H1 (cell line): ENCODE measurements around the gene RBMS1. TPM values are rescaled to one million over a fixed set of nuclear protein-coding genes. Genes with fewer than 3 reads are reported as not detected.

Experiments
- CTCF ChIA-PET: fragments of 300-600 bp; sonication (Branson Sonifier 250); formaldehyde crosslinking; loops from one replicate; lab custom pipeline; 2021; ENCODE audit not compliant: partially characterized antibody; lab: Charles Lee
- POLR2A ChIA-PET: fragments of 300-600 bp; sonication (Branson Sonifier 250); formaldehyde crosslinking; loops from one replicate; lab custom pipeline; 2021; ENCODE audit warnings: inconsistent platforms; ENCODE audit not compliant: partially characterized antibody; lab: Charles Lee
- DNase-seq, 2 experiments: peaks; one replicate each; pipeline versions ENCODE4 v3.0.0 to v3.0.0-alpha.2; 2010 to 2022; ENCODE audit warnings: low spot score in 2 of 2, low read depth in 1 of 2, mixed read lengths in 1 of 2
- FAIRE-seq: peaks from 2 replicates; lab custom pipeline; 2011; peaks lifted over from hg19 to GRCh38; lab: Jason Lieb, UNC
- H2AFZ ChIP-seq: 2 replicates; pipeline ENCODE4 v1.8.1; 2012; ENCODE audit warnings: low read length, inconsistent platforms
- H2AK5ac ChIP-seq: 2 replicates; pipeline ENCODE4 v1.6.1; 2013; ENCODE audit warnings: low read depth, low read length
- H2BK120ac ChIP-seq: replicated peaks from 2 replicates; pipeline ENCODE3; 2013; ENCODE audit warnings: low read depth, low read length, inconsistent platforms
- H2BK12ac ChIP-seq: 2 replicates; pipeline ENCODE4 v1.6.1; 2013; ENCODE audit warnings: low read depth, low read length
- H2BK15ac ChIP-seq: 2 replicates; pipeline ENCODE4 v1.6.1; 2013; ENCODE audit warnings: low read length
- H2BK20ac ChIP-seq: 2 replicates; pipeline ENCODE4 v1.6.1; 2013; ENCODE audit warnings: low read length
- H2BK5ac ChIP-seq: 2 replicates; pipeline ENCODE4 v1.6.1; 2013; ENCODE audit warnings: low read depth, low read length
- H3K14ac ChIP-seq: 2 replicates; pipeline ENCODE4 v1.6.1; 2013; ENCODE audit warnings: inconsistent platforms; ENCODE audit not compliant: insufficient read length
- H3K18ac ChIP-seq: 2 replicates; pipeline ENCODE4 v1.6.1; 2013; ENCODE audit warnings: low read length; ENCODE audit errors: extremely low read depth
- H3K23ac ChIP-seq: 2 replicates; pipeline ENCODE4 v1.6.1; 2013; ENCODE audit warnings: inconsistent platforms; ENCODE audit not compliant: insufficient read length
- H3K23me2 ChIP-seq: 2 replicates; pipeline ENCODE4 v1.6.1; 2013; ENCODE audit warnings: low read depth, low read length
- H3K27ac ChIP-seq: 2 replicates; pipeline ENCODE4 v1.6.1; 2011; ENCODE audit warnings: low read depth, low read length, inconsistent platforms
- H3K27me3 ChIP-seq, 4 experiments: replicated peaks in 1 of 4; 1 replicate in 1 of 4; 2 replicates in 3 of 4; pipeline versions ENCODE4 v1.6.1 to v1.8.1; 2011 to 2013; ENCODE audit warnings: low read length in 3 of 4, mild to moderate bottlenecking in 3 of 4, inconsistent platforms in 2 of 4, mixed read lengths in 2 of 4, moderate library complexity in 1 of 4; ENCODE audit not compliant: control insufficient read depth in 3 of 4, insufficient read depth in 3 of 4; ENCODE audit errors: extremely low read depth in 1 of 4
- H3K36me3 ChIP-seq, 4 experiments: 2 replicates each; pipeline versions ENCODE4 v1.6.1 to v1.8.1; 2011 to 2013; ENCODE audit warnings: mild to moderate bottlenecking in 4 of 4, low read length in 3 of 4, moderate library complexity in 2 of 4, control low read depth in 1 of 4, inconsistent platforms in 1 of 4; ENCODE audit not compliant: insufficient read depth in 4 of 4, control insufficient read depth in 2 of 4
- H3K4ac ChIP-seq: replicated peaks from 2 replicates; pipeline ENCODE3; 2013; ENCODE audit warnings: low read length, low read depth, mixed read lengths, inconsistent platforms; ENCODE audit not compliant: insufficient read length
- H3K4me1 ChIP-seq, 4 experiments: replicated peaks in 1 of 4; 1 replicate in 1 of 4; 2 replicates in 3 of 4; pipeline versions ENCODE4 v1.6.1 to v1.8.1; 2011 to 2013; ENCODE audit warnings: low read length in 3 of 4, inconsistent platforms in 2 of 4, mixed read lengths in 1 of 4; ENCODE audit not compliant: insufficient read depth in 4 of 4, control insufficient read depth in 3 of 4
- H3K4me2 ChIP-seq, 2 experiments: 2 replicates each; pipeline versions ENCODE4 v1.6.1 to v1.8.1; 2011 to 2013; ENCODE audit warnings: low read depth in 2 of 2, low read length in 2 of 2, control low read depth in 1 of 2, inconsistent platforms in 1 of 2, mild to moderate bottlenecking in 1 of 2; ENCODE audit not compliant: insufficient read depth in 1 of 2
- H3K4me3 ChIP-seq, 4 experiments: fragments of 200-600, 300-600 bp in 1 of 4; sonication (generic), shearing (Covaris generic), sonication (Bioruptor Twin) in 1 of 4; 2 replicates each; pipeline versions ENCODE4 v1.5.1 to v1.8.1; 2011 to 2016; ENCODE audit warnings: low read length in 4 of 4, low read depth in 3 of 4, control low read depth in 2 of 4, inconsistent platforms in 2 of 4, mild to moderate bottlenecking in 2 of 4, mixed read lengths in 1 of 4, moderate library complexity in 1 of 4; ENCODE audit not compliant: insufficient read depth in 2 of 4; ENCODE audit errors: extremely low read depth in 1 of 4
- H3K56ac ChIP-seq: replicated peaks from 2 replicates; pipeline ENCODE3; 2013; ENCODE audit warnings: low read depth, mild to moderate bottlenecking, mixed read lengths, low read length, inconsistent platforms; ENCODE audit not compliant: insufficient read length
- H3K79me1 ChIP-seq: 2 replicates; pipeline ENCODE4 v1.6.1; 2013; ENCODE audit warnings: low read depth, low read length, control low read depth
- H3K79me2 ChIP-seq, 2 experiments: 2 replicates each; pipeline versions ENCODE4 v1.6.1 to v1.8.1; 2012 to 2013; ENCODE audit warnings: low read length in 2 of 2, mild to moderate bottlenecking in 2 of 2, inconsistent platforms in 1 of 2; ENCODE audit not compliant: insufficient read depth in 2 of 2, control insufficient read depth in 1 of 2
- H3K9ac ChIP-seq, 4 experiments: replicated peaks in 1 of 4; 1 replicate in 1 of 4; 2 replicates in 3 of 4; pipeline versions ENCODE4 v1.6.1 to v1.8.1; 2011 to 2013; ENCODE audit warnings: low read depth in 3 of 4, low read length in 3 of 4, control low read depth in 2 of 4, mild to moderate bottlenecking in 2 of 4, moderate library complexity in 2 of 4, inconsistent platforms in 1 of 4; ENCODE audit errors: extremely low read depth in 1 of 4
- H3K9me3 ChIP-seq, 2 experiments: 2 replicates each; pipeline versions ENCODE4 v1.6.1 to v1.8.1; 2012 to 2013; ENCODE audit warnings: mild to moderate bottlenecking in 2 of 2, moderate library complexity in 2 of 2, control low read depth in 1 of 2, inconsistent platforms in 1 of 2, low read depth in 1 of 2, low read length in 1 of 2, mixed read lengths in 1 of 2; ENCODE audit not compliant: insufficient read depth in 2 of 2
- H4K20me1 ChIP-seq, 2 experiments: replicated peaks in 1 of 2; 2 replicates each; pipeline versions ENCODE3 to v1.8.1; 2011 to 2013; ENCODE audit warnings: inconsistent platforms in 2 of 2, low read length in 2 of 2, mild to moderate bottlenecking in 1 of 2; ENCODE audit not compliant: insufficient read depth in 2 of 2, control insufficient read depth in 1 of 2
- H4K5ac ChIP-seq: 2 replicates; pipeline ENCODE4 v1.6.1; 2013; ENCODE audit warnings: low read length, low read depth, mixed read lengths, inconsistent platforms; ENCODE audit not compliant: insufficient read length
- H4K8ac ChIP-seq: 2 replicates; pipeline ENCODE4 v1.8.0; 2013; ENCODE audit warnings: mild to moderate bottlenecking, moderate library complexity, low read length, inconsistent platforms; ENCODE audit not compliant: insufficient read depth; ENCODE audit errors: extremely low read depth
- H4K91ac ChIP-seq: replicated peaks from 2 replicates; pipeline ENCODE3; 2013; ENCODE audit warnings: low read length, mixed read lengths, inconsistent platforms; ENCODE audit not compliant: insufficient read length
- CBX5 ChIP-seq: fragments of 300-800, 300-1000 bp; sonication (generic); IDR thresholded peaks from 2 replicates; pipeline ENCODE4 v1.7.1; 2016; ENCODE audit warnings: antibody characterized with exemption, low read length, low read depth
- CEBPB ChIP-seq: IDR thresholded peaks from 2 replicates; pipeline ENCODE4 v1.6.1; 2012; ENCODE audit warnings: low read depth, low read length
- CHD1 ChIP-seq: IDR thresholded peaks from 2 replicates; pipeline ENCODE4 v1.6.1; 2012; ENCODE audit warnings: low read depth, low read length, improper control_type of control experiment
- GABPA ChIP-seq: IDR thresholded peaks from 2 replicates; pipeline ENCODE4 v1.6.1; 2011; ENCODE audit warnings: mild to moderate bottlenecking, low read length, moderate library complexity, borderline replicate concordance; ENCODE audit not compliant: insufficient read depth
- KDM4A ChIP-seq: IDR thresholded peaks from one replicate; pipeline ENCODE4 v1.7.1; 2012; ENCODE audit warnings: low read depth, mild to moderate bottlenecking, moderate library complexity, low read length, inconsistent platforms; ENCODE audit not compliant: severe bottlenecking
- NRF1 ChIP-seq: IDR thresholded peaks from 2 replicates; pipeline ENCODE4 v1.6.1; 2011; ENCODE audit warnings: mild to moderate bottlenecking, low read depth, low read length, improper control_type of control experiment
- SIRT6 ChIP-seq: IDR thresholded peaks from one replicate; pipeline ENCODE4 v1.7.1; 2012; ENCODE audit warnings: low read length, inconsistent platforms
- TAF7 ChIP-seq: optimal IDR thresholded peaks from 2 replicates; pipeline ENCODE3; 2011; ENCODE audit warnings: low read depth, mild to moderate bottlenecking, inconsistent platforms, low read length, moderate library complexity, borderline replicate concordance
- TEAD4 ChIP-seq: IDR thresholded peaks from 2 replicates; pipeline ENCODE4 v1.6.1; 2012; ENCODE audit warnings: low read depth, low read length, inconsistent platforms, mixed read lengths
- YY1 ChIP-seq: IDR thresholded peaks from 2 replicates; pipeline ENCODE4 v1.6.1; 2011; ENCODE audit warnings: low read depth, mild to moderate bottlenecking, low read length
- WGBS, 2 experiments: shearing (Covaris generic) in 1 of 2; methylation state at CpG; one replicate each; pipeline versions ENCODE4 v1.1.6 to v1.1.7; 2013 to 2015; ENCODE audit warnings: low lambda C conversion rate in 2 of 2, mixed read lengths in 2 of 2, inconsistent platforms in 1 of 2, low coverage in 1 of 2, missing lambda C conversion rate in 1 of 2; ENCODE audit not compliant: insufficient replicate concordance in 2 of 2, insufficient coverage in 1 of 2, insufficient read length in 1 of 2; ENCODE audit errors: extremely low coverage in 1 of 2, missing lambda C conversion rate in 1 of 2; 5-methylcytosine and 5-hydroxymethylcytosine counted together
- polyA plus RNA-seq, 7 experiments: library from polyadenylated mRNA; depleted of rRNA in 3 of 7; stranded (reverse) in 5 of 7; unstranded in 2 of 7; fragments of >200 nt in 5 of 7; fragments of 200-250 nt in 2 of 7; gene quantifications; 1 replicate in 5 of 7; 2 replicates in 1 of 7; 4 replicates in 1 of 7; pipeline versions ENCODE4 v1.2.1 to v1.2.3, GENCODE V29; 2011 to 2013; ENCODE audit warnings: missing spikeins in 2 of 7, mixed read lengths in 2 of 7
- total RNA-seq: library from RNA; stranded (reverse); fragmentation: NEBNext Ultra II Directional; extraction: Animal tissue kit (Norgen Biotek cat#: 25700); gene quantifications from 2 replicates; pipeline ENCODE4 v1.2.1, GENCODE V29; 2021
- TF ChIP-seq, protein P1 (sequence below): IDR thresholded peaks from 2 replicates; pipeline ENCODE4 v1.6.1; 2011; ENCODE audit warnings: low read depth, mild to moderate bottlenecking, low read length; ENCODE audit not compliant: insufficient read depth
- TF ChIP-seq, protein P2 (sequence below): IDR thresholded peaks from 2 replicates; pipeline ENCODE4 v1.6.1; 2012; ENCODE audit warnings: low read length, inconsistent platforms

The RBMS1 gene
- total and polyA plus RNA-seq, 2 of the 8 experiments (the other 6 are each of a cell fraction or from before 2014, with no cell fraction given) = 53.7 to 60.0 TPM

DNA sequence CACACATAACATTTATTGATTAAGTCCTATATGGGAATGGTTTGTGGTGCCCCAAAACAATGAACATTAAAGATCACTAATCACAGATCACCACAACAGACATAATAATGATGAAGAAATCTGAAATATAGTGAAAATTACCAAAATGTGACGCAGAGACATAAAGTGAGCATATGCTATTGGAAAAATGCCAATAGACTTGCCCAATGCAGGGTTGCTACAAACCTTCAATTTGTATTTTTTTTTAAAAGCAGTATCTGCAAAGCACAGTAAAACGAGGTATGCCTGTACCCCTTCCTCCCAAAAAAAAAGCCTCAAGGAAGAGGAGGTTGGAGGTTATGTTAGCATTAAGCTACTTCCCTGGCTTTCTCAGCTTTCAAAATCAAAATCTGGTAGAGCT, 131.1 kb downstream of the RBMS1 start:
- Histone ChIP-seq H3K9ac (no peak overlapping the region), H4K8ac (no peak overlapping the region), H3K27ac (no peak overlapping the region), H2BK120ac (no peak overlapping the region), H3K4me1 (peaks cover under 1 to 5% (median 3%) of the 10 kb centered on the region in 4 experiments; a peak in 5 of 7 replicates), H3K23me2 (no peaks in the 10 kb centered on the region), H3K79me2 (peaks cover 0 to 21% of the 10 kb centered on the region in 2 experiments; a peak in 2 of 4 replicates), H3K23ac (no peak overlapping the region), H3K4ac (no peak overlapping the region), H2AK5ac (no peak overlapping the region), H2BK12ac (no peak overlapping the region), H2BK5ac (no peak overlapping the region), H3K9me3 (no peaks in the 10 kb centered on the region), H3K79me1 (no peaks in the 10 kb centered on the region), H3K56ac (no peak overlapping the region), H4K20me1 (no peaks in the 10 kb centered on the region), H3K4me2 (no peak overlapping the region), H4K5ac (no peak overlapping the region), H3K27me3 (no peaks in the 10 kb centered on the region), H2BK20ac (no peak overlapping the region), H2BK15ac (no peak overlapping the region), H3K36me3 (peaks cover 0 to 3% (median 0%) of the 10 kb centered on the region in 4 experiments; a peak in 1 of 8 replicates), H4K91ac (no peak overlapping the region), H3K4me3 (no peak overlapping the region), H3K18ac (no peak overlapping the region), H3K14ac (no peak overlapping the region), H2AFZ (no peak overlapping the region)
- ChIA-PET CTCF (interaction anchor here (0.9 to 1.7 kb wide), 3 partner anchors 11 to 39 kb away, joined by 3 to 7 read pairs (median 3); no protein-coding TSS in a partner anchor), POLR2A (interaction anchor here (1.2 kb wide), 1 partner anchor 46 kb away, joined by 6 read pairs; no protein-coding TSS in a partner anchor)
- no peak for DNase-seq
- FAIRE-seq = no peak
- 86% methylated on average over 2 of the region's 2 CpGs; no CpG with 5 or more reads in 1 of the 2 experiments for WGBS, 2 experiments
- TF ChIP-seq NRF1 (no peak), SIRT6 (no peak), YY1 (no peak), CHD1 (no peak), KDM4A (no peak), CBX5 (no peak), TEAD4 (no peak), TAF7 (no peak), CEBPB (no peak), GABPA (no peak)
- TF ChIP-seq, protein P1, sequence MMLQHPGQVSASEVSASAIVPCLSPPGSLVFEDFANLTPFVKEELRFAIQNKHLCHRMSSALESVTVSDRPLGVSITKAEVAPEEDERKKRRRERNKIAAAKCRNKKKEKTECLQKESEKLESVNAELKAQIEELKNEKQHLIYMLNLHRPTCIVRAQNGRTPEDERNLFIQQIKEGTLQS = no peak
- TF ChIP-seq, protein P2, sequence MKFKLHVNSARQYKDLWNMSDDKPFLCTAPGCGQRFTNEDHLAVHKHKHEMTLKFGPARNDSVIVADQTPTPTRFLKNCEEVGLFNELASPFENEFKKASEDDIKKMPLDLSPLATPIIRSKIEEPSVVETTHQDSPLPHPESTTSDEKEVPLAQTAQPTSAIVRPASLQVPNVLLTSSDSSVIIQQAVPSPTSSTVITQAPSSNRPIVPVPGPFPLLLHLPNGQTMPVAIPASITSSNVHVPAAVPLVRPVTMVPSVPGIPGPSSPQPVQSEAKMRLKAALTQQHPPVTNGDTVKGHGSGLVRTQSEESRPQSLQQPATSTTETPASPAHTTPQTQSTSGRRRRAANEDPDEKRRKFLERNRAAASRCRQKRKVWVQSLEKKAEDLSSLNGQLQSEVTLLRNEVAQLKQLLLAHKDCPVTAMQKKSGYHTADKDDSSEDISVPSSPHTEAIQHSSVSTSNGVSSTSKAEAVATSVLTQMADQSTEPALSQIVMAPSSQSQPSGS = no peak
